K562 (cell line): ENCODE data around the gene OR2W3. TPM values are rescaled to one million over a fixed set of nuclear protein-coding genes. Genes with fewer than 3 reads are reported as not detected.

Source experiments
- ATF7 ChIP-seq: fragments of 450-650 bp; IDR thresholded peaks from 2 replicates; pipeline ENCODE4 v1.7.1; 2014; ENCODE audit warnings: mild to moderate bottlenecking, moderate library complexity
- HDAC8 ChIP-seq: fragments of 450-650 bp; IDR thresholded peaks from 2 replicates; pipeline ENCODE4 v1.6.1; 2016; ENCODE audit warnings: mild to moderate bottlenecking, missing genetic modification characterization, moderate library complexity, missing compliant biosample characterization
- HMG20B ChIP-seq: fragments of 250-450 bp; sonication (Bioruptor Pico); IDR thresholded peaks from 2 replicates; pipeline ENCODE4 v1.5.0; 2021; ENCODE audit warnings: mild to moderate bottlenecking
- PCBP2 ChIP-seq: fragments of 200-400 bp; formaldehyde crosslinking; IDR thresholded peaks from 2 replicates; pipeline ENCODE4 v1.6.1; 2018; ENCODE audit warnings: low read length, low read depth, mild to moderate bottlenecking, moderate library complexity; ENCODE audit not compliant: poor library complexity, severe bottlenecking
- RBM14 ChIP-seq: fragments of 200-400 bp; formaldehyde crosslinking; IDR thresholded peaks from 2 replicates; pipeline ENCODE4 v1.6.1; 2018; ENCODE audit warnings: low read depth, mild to moderate bottlenecking, low read length, moderate library complexity, borderline replicate concordance; ENCODE audit not compliant: insufficient read depth
- RBM22 ChIP-seq: fragments of 200-400 bp; formaldehyde crosslinking; IDR thresholded peaks from 2 replicates; pipeline ENCODE4 v1.6.1; 2018; ENCODE audit warnings: low read length, low read depth; ENCODE audit not compliant: poor library complexity, severe bottlenecking
- RFX7 ChIP-seq: fragments of 250-450 bp; sonication (Bioruptor Pico); IDR thresholded peaks from 2 replicates; pipeline ENCODE4 v1.5.1; 2021; ENCODE audit warnings: mild to moderate bottlenecking
- TAF9B ChIP-seq: fragments of 450-650 bp; IDR thresholded peaks from 2 replicates; pipeline ENCODE4 v1.6.1; 2018; ENCODE audit warnings: mild to moderate bottlenecking; ENCODE audit not compliant: partially characterized antibody
- ZFX ChIP-seq: sonication (generic); formaldehyde crosslinking; IDR thresholded peaks from 2 replicates; pipeline ENCODE4 v1.8.0; 2022; ENCODE audit warnings: mild to moderate bottlenecking, missing genetic modification reagents, moderate library complexity
- ZNF318 ChIP-seq, 2 experiments: fragments of 450-650 bp; IDR thresholded peaks; 2 replicates each; pipeline ENCODE4 v1.6.1; 2016; ENCODE audit warnings: mild to moderate bottlenecking in 2 of 2, borderline replicate concordance in 1 of 2, low read depth in 1 of 2, moderate library complexity in 1 of 2
- ZNF444 ChIP-seq: fragments of 250-450 bp; sonication (Bioruptor Pico); IDR thresholded peaks from 2 replicates; pipeline ENCODE4 v1.4.0; 2020; ENCODE audit warnings: mild to moderate bottlenecking, moderate library complexity
- ZNF507 ChIP-seq: conservative IDR thresholded peaks from 2 replicates; pipeline ENCODE4 v1.6.1; 2017; ENCODE audit warnings: missing genetic modification characterization, missing compliant biosample characterization
- ZNF551 ChIP-seq: fragments of 250-450 bp; sonication (Bioruptor Pico); IDR thresholded peaks from 2 replicates; pipeline ENCODE4 v1.5.0; 2021; ENCODE audit warnings: mild to moderate bottlenecking, moderate library complexity
- ZNF589 ChIP-seq: fragments of 200-800 bp; sonication (Bioruptor generic); IDR thresholded peaks from 2 replicates; pipeline ENCODE4 v1.6.1; 2016; ENCODE audit warnings: low read depth, missing genetic modification characterization, missing compliant biosample characterization
- ZNF695 ChIP-seq: fragments of 450-650 bp; formaldehyde crosslinking; IDR thresholded peaks from 2 replicates; pipeline ENCODE4 v1.4.0; 2020; ENCODE audit warnings: mild to moderate bottlenecking, moderate library complexity
- ZNF740 ChIP-seq, 3 experiments: fragments of 200-800 bp in 1 of 3; sonication (Bioruptor generic) in 1 of 3; sonication (generic) in 1 of 3; formaldehyde crosslinking in 1 of 3; IDR thresholded peaks; 2 replicates each; pipeline versions ENCODE4 v1.6.1 to v1.8.0; 2016 to 2022; ENCODE audit warnings: mild to moderate bottlenecking in 2 of 3, missing compliant biosample characterization in 2 of 3, missing genetic modification characterization in 2 of 3, missing genetic modification reagents in 1 of 3
- polyA plus RNA-seq, 8 experiments: library from polyadenylated mRNA; depleted of rRNA in 4 of 8; stranded (reverse) in 5 of 8; unstranded in 3 of 8; fragments of >200 nt; fragmentation: Nextera tagmentation in 2 of 8; fragmentation: Illumina TruSeq in 1 of 8; extraction: Ambion mirVana in 2 of 8; extraction: Trizol in 1 of 8; gene quantifications; 2 replicates each; pipeline versions ENCODE4 v1.2.1 to v1.2.3, GENCODE V29; 2011 to 2014; ENCODE audit warnings: inconsistent platforms in 1 of 8, missing spikeins in 1 of 8
- total RNA-seq, 7 experiments: library from RNA; depleted of rRNA in 6 of 7; stranded (reverse); fragments of >200 nt in 6 of 7; fragmentation: Illumina TruSeq in 2 of 7; extraction: Trizol in 2 of 7; gene quantifications; 2 replicates each; pipeline versions ENCODE4 v1.2.1 to v1.2.3, GENCODE V29; 2011 to 2021; ENCODE audit warnings: low replicate concordance in 1 of 7
- TF ChIP-seq, protein P1 (sequence below): fragments of 250-450 bp; sonication (Bioruptor Pico); IDR thresholded peaks from 2 replicates; pipeline ENCODE4 v1.6.1; 2021; ENCODE audit warnings: mild to moderate bottlenecking

Gene OR2W3
- total and polyA plus RNA-seq, 9 of the 15 experiments (the other 6 are each of a cell fraction or from before 2014, with no cell fraction given), result 0.67 to 7.6 (median 3.7) TPM

GRCh38 chr1:247857069-247857984 lies 38.1 kb upstream of the OR2W3 start, which contains the start of gene TRIM58 (continued):
- TF ChIP-seq ZNF551 (CRISPR knock-in tag) (no peak), ZFX (CRISPR knock-in tag) (peak; percentile 93), HDAC8 (tag) (no peak), ZNF444 (CRISPR knock-in tag) (no peak), ZNF740 (CRISPR knock-in tag; IDR thresholded peaks at IDR 0.05) (peak; percentile 79; the same call in 1 of the 2 replicates), ZNF740 (tag; IDR thresholded peaks at IDR 0.05) (peak in 1 of 2 experiments; percentile 71; a peak in 1 of 4 replicates), PCBP2 (no peak), HMG20B (CRISPR knock-in tag) (no peak), RBM22 (peak; percentile 36), ZNF695 (CRISPR knock-in tag) (no peak), ZNF589 (no peak), RBM14 (0 out of 2 replicates have a peak, but pooled peaks have one; percentile 28), ZNF507 (tag) (no peak), TAF9B (peak; percentile 13), ZNF318 (IDR thresholded peaks at IDR 0.05; ENCODE audit: borderline replicate concordance in 1 of 2, low read depth in 1 of 2) (no peak), ATF7 (peak; percentile 58; the same call in 1 of the 2 replicates), RFX7 (CRISPR knock-in tag) (no peak)
- TF ChIP-seq, protein P1, sequence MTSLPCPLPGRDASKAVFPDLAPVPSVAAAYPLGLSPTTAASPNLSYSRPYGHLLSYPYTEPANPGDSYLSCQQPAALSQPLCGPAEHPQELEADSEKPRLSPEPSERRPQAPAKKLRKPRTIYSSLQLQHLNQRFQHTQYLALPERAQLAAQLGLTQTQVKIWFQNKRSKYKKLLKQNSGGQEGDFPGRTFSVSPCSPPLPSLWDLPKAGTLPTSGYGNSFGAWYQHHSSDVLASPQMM (CRISPR knock-in tag), result no peak
